Stimulated activated CD8-positive, alpha-beta memory T cell treated with anti-CD3 and anti-CD28 coated beads, Interleukin-4, amount 100 ng/mL, for 1 hour (primary cell): ENCODE data around the gene KIAA1586.
"Not testable (repeated sequence)": the region's sequence is repeated elsewhere in the genome, so short reads cannot be mapped to it uniquely, and the experiment has no call there.

ENCODE experiments used
- DNase-seq, 2 donors: peaks; one replicate each; pipeline ENCODE4 v3.0.0-alpha.2; 2020; ENCODE audit warnings: low read depth in 2 of 2, low spot score in 1 of 2

The KIAA1586 gene, protein sequence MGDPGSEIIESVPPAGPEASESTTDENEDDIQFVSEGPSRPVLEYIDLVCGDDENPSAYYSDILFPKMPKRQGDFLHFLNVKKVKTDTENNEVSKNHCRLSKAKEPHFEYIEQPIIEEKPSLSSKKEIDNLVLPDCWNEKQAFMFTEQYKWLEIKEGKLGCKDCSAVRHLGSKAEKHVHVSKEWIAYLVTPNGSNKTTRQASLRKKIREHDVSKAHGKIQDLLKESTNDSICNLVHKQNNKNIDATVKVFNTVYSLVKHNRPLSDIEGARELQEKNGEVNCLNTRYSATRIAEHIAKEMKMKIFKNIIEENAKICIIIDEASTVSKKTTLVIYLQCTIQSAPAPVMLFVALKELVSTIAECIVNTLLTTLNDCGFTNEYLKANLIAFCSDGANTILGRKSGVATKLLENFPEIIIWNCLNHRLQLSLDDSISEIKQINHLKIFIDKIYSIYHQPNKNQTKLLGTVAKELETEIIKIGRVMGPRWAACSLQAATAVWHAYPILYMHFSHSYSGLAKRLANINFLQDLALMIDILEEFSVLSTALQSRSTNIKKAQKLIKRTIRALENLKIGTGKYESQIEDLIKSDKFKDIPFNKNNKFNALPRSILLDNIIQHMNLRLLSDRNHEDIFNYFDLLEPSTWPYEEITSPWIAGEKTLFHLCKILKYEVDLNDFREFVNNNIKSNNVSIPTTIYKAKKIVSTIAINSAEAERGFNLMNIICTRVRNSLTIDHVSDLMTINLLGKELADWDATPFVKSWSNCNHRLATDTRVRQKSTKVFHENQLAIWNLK

DNA sequence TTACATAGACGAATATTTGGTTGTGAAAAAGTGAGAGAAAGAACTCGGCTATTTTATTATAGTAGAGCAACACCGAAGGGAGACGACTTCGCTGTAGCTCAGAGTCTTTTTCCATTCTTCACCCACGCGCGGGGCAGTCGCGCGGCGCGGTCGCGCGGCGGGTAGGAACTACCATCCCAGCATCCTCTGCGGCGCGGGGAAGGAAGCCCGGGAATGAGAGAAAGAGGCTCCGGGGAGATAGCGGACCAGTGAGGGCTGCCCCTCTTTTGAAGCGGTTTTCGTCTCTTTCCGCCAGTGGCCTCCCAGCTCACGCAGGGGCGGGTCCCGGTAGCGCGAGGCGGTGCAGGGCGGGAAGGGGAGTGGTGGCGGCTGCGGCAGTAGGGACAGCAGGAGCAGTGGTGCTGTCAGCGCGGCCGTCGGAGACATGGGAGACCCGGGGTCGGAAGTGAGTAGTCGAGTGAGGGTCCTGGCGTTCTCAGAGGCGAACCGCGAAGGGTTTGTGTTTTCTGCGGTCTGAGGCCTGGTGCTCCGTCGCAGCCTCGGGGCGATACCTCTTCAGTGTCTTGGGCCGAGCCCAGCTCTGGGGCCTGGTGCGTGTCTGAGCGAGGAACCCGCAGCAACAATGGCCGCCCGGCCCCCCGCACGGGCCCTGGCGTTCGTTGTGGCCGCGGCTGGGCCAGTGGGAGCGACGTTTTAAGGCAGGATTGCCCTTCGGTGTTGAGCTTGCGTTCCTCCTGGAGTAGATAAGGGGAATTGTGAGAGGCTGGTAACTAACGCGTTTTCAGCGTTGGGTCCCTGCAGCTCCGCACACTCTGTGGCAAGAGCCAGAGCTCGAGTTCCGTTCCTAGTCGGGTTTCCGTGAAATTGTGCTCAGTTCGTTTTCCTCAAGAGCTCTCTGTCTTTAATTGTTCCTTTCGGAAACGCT, at the start of gene KIAA1586:
TSS of gene KIAA1586 (plus strand) at position 362 of the 925 bp plus-strand sequence. CDS start at position 425, 63 bp downstream.
- peak; percentile 33 to 57 for DNase-seq

DNA sequence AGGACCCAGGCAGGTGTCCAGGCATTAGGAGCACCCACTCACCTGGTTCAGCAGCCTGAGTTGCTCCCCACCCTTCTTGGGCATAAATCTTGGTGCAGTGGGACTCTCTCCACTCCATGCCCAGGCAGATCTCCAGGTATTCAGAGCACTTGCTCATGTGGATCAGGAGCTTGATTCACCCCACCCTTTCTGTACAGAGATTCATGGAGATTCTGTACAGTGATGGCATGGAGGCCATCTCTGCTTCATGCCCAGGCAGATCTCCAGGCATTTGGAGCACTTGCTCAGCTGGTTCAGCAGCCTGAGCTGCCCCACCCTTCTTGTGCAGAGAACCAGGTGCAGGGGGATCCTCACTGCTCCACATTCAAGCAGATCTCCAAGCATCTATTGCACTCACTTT, 47.4 kb upstream of the KIAA1586 start:
- DNase-seq: no peak

DNA sequence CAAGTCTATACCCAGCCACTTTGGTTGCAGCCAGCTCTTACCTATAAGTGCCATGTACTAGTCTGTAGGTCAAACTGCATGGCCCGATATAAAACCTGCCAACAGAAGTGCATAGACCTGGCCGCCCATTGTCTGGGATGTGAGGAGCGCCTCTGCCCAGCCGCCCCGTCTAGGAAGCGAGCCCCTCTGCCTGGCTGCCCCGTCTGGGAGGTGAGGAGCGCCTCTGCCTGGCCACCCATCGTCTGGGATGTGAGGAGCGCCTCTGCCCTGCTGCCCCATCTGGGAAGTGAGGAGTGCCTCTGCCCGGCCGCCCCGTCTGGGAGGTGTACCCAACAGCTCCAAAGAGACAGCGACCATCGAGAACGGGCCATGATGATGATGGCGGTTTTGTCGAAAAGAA, 46.7 kb upstream of the KIAA1586 start:
- DNase-seq: not testable (repeated sequence)

DNA sequence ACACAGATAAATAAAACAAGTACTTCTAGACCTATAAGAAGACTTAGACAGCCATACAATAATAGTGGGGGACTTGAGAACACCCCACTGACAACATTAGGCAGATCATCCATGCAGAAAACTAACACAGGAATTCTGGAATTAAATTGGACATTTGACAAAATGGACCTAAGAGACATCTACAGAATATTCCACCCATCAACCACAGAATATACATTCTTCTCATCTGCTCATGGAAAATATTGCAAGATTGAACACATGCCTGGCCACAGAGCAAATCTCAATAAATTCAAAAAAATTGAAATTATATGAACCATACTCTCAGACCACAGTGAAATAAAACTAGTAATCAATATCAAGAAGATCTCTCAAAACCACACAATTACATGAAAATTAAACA, 44.3 kb upstream of the KIAA1586 start:
- no peak for DNase-seq

DNA sequence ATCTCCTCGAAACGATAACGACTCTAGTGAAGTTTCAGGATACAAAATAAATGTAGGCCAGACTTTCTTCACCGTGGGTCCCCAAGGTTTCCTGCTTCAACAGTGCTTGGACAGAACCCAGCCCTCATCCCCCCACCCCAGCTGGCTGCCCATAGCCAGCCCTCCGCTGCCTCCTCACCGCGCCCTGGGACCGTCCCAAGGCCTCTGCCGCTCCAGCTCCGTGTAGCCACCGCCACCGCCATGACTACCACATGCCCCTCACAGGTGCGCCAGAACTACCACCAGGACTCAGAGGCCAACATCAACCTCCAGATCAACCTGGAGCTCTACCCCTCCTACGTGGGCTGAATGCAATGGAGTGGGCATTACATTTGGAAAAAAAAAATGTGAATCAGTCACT, 42.2 kb upstream of the KIAA1586 start:
- no peak for DNase-seq

DNA sequence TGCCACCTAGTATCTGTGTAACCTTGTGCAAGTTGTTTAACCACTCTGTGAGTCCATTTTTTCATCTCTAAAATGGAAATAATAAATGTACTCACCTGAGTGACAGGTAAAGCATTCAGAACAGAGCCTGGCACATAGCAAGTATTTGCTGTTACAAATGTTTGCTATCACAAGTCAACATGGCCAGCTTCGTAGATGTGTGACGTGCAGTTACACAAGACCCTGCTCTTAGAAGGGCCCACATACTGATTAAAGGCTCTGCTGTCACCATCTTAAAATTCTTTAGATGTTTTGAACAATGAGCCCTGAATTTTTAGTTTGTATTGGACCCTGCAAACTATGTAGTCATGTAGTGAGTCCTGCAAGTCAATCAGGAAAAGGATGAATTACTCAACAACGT, 40.4 kb upstream of the KIAA1586 start:
- no peak for DNase-seq

DNA sequence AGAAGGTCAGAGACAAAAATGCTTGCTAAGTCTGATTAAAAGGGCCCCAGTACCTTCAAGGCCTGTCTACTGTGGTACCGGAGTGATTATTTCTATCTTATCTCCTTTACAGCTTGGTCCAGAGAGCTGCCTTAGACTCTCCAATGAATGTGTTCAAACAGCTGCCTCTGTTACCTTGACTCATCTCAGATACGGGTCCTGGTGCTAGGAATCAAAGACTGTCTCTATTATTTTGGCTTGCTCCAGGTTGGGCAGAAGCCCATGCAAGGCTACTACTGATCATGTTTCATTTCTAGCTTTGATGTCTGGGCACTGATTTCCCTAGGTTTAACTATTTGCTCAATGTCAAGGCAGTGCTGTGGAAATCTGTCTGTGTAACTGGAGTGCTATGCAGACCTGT, 38.4 kb upstream of the KIAA1586 start:
- not testable (repeated sequence) for DNase-seq

DNA sequence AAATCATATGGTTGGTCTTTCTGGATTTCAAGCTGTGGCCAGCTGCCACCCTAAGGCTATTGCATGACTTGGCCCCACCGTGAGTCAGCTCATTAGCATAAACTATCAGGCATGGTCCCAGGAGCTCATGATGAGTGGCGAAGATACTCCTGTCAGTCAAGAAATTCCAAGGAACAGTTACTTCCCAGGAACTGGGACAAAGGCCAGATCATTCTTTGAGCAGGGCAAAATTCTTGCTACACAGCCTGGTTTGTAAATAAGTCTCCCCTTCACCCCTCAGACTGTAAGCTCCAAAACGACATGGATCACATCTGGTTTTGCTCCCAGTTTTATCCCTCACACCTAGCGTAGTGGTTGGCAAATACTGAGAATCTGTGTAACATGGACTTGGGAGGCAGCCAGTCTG, 33.0 kb upstream of the KIAA1586 start:
- no peak for DNase-seq

DNA sequence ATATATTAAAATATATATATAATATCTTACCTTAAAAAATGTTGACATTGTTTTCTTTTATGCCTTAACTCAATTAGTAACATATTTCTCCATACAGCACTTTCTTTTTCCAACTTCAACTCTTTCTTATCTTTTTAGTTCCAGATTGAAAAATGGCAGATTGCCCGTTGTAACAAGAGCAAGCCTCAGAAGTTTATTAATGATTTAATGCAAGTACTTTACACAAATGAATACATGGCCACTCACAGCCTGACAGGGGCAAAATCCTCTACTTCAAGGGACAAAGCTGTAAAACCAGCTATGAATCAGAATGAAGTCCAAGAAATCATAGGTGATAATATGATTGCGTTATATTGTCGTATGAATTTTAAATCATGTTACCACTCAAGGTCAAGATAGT, 29.4 kb upstream of the KIAA1586 start:
- no peak for DNase-seq

DNA sequence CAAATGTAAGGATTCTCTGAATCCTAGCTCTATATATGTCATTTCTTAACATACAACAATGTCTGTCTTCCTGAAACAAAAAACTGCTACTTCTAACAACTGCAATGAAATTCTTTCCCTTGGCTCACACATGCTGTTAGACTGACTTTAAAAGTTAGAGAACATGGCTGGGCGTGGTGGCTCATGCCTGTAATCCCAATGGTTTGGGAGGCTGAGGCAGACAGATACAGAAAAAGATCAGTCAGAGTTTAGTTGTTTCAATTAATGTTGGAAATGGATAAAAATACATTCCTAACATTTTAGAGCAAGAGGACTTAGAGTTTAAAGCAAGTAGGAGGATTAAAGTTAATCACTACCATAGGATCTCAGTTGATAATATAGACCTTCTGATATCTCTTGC, 28.7 kb upstream of the KIAA1586 start:
- DNase-seq: no peak

DNA sequence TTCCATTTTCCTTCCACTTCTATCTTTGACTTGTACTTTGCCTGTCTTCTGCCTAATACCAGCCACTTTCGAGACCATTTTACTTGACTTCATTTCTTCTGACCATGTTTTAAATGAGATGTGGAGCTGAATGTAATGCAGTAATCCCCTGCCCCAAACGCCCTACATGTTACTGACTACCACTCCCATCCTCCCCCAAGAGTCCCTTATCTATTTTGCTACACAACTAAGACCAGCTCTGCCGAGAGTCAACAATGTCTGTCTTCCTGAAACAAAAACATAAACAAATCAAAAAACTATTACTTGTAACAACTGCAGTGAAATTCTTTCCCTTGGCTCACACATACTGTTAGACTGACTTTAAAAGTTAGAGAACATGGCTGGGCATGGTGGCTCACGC, 27.1 kb upstream of the KIAA1586 start:
- no peak for DNase-seq

DNA sequence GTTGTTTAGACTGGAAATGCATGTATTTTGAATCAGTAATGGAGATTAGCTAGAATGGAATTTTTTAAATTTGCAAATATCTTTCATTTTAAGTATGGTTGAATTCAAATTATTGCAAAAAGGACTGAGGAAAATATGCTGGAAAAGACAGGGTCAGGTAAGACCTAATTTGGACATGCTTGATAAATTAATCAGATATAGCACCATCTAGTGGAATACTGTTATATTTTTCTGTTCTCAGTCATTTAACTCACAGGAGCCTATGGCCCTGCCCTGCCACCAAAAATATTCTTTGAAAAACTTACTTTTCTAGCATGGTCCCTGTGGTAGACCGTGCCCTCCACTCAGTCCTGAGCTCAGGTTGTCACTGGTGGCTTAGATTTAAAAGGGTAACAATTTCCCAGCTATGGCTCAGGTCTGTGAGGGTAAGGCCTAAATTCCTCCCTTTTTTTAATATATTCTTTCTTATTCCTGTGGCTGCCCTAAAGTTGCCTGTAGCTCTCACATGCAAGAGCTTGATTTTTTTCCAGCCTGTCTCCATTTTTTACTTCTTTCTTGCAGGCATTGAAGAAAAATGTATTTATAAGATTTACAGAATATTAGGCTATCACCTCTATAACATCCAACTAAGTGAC, 25.3 kb upstream of the KIAA1586 start:
- no peak for DNase-seq

DNA sequence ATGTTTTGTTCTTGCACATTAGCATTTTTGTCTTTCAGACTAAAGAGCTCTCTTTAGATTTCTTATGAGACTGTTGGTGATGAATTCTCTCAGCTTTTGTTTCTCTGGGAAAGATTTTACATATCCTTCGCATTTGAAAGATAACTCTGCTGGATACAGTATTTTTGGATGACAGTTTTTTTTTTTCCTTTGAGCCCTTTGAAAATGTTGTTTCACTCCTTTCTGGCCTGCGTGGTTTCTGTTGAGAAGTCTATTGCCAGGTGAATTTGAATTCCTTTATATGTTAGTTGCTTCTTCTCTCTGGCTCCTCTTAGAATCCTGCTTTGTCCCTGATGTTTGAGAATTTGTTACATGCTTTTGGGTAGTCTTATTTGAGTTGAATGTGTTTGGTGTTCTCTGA, 22.2 kb upstream of the KIAA1586 start:
- DNase-seq: no peak

DNA sequence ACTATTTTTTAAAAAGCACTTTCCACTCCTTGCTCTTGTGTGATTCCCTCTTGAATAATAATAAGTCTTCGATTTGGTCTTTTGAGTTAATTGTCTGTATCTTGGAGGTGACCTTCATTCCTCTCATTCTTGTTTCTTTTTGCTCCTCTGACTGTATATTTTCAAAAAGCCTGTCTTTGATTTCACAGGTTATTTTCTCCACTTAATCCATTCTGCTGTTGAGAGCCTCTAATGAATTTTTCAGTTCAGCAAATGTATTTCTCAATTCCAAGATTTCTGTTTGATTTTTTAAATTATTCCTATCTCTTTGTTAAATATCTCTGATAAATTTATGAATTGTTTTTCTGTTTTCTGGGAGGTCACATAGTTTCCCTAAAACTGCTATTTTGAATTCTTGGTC, 21.7 kb upstream of the KIAA1586 start:
- DNase-seq: no peak

DNA sequence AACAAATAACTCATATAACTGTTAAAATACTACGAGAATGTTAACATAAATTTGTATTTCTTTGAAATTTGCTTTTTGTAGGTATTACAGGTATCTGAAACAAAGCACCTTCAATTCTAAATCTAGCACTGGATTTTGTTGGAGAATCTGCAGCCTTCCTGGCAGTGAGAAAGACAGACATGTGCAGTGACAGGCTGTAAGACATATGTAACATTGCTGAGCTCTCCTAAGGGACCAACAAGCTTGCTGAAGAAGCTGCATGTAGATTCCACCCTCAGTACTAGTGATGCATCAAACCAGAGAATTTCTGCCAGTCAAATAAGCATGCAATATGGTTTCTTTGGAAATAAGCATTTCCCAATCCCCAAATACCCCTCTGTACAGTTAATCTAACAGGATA, 20.5 kb upstream of the KIAA1586 start:
- DNase-seq: no peak

DNA sequence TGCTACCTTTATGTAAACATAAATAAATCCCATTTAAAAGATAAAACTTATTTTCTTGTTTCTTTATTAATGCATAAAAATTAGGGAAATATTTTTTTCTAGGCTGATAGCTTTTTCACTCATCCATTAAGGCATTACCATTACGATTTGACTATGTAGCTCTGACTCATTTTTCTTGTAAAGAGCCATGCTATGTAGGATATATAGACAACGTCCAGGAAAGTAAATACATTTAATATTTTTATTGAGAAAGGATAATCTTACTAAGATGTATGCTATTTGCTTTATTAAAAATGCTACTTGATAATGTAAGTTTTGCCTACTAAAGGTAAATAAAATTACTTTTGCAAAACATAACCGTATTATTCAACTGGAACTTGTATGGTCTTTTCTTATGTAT, 19.2 kb upstream of the KIAA1586 start:
- DNase-seq: no peak

DNA sequence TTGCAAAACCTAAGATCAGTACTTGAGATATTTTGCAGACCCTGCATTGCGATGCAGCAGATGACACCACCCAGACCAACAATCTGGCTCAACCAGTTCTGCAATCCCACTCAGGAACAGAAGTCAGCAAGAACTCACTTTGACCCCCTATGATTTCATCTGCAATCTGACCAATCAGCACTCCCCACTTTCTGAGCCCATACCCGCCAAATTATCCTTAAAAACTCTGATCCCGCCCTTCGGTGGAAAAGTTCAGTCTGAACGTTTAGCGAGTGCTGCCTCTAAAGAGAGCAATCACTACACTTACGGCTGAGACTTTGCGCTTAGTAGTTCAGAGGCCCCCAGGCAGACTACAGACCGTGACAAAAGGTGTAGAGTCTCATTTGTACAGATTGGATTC, 17.3 kb upstream of the KIAA1586 start:
- DNase-seq: no peak

DNA sequence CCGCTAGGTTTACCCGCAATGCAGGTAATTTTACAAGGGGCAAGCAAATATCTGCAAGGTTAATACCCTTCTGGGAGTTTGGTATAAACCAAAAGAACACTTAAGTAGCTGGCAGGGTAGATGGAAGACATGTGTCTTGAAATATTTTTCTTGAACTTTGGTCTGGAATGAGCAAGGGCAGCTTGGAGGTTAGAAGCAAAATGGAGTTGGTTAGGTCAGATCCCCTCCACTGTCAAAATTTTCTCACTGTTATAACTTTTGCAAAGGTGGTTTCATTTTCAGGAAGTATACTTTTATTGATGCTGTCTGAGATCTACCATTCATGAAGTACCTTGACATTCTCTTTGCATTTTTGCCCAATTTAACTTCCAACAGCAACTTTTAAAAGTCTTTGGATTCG, 13.3 kb upstream of the KIAA1586 start:
- no peak for DNase-seq

DNA sequence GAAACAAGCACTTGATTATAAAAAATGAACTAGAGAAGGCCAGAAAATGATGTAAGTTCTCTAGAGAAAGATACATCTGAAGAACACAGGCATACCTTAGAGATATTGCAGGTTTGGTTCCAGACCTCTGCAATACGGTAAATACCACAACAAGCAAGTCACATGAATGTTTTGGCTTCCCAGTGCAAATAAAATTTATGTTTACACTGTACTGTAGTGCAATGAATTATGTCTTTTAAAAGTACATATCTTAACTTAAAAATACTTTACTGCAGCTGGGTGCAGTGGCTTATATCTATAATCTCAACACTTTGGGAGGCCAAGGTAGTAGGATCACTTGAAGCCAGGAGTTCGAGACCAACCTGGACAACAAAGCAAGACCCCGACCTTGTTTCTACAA, 10.9 kb upstream of the KIAA1586 start:
- DNase-seq: no peak

DNA sequence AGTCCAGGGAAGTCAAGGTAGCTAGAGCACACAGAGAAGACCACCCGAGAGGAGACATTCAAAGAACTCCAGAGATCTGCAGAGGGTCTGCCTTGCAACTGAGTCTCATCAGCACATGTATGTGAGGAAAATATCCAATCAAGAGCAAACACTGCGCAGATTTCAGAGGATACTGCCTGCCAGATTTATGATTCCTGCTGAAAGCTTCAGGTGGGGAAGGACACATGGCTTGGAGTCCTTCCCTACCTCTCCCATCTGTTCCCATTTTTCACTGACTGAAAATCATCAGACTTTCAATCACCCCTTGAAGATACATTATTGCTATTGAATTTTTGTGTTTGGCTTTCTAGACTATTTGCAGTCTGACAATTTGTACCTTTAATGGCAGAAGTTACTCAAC, 7.6 kb upstream of the KIAA1586 start:
- no peak for DNase-seq

DNA sequence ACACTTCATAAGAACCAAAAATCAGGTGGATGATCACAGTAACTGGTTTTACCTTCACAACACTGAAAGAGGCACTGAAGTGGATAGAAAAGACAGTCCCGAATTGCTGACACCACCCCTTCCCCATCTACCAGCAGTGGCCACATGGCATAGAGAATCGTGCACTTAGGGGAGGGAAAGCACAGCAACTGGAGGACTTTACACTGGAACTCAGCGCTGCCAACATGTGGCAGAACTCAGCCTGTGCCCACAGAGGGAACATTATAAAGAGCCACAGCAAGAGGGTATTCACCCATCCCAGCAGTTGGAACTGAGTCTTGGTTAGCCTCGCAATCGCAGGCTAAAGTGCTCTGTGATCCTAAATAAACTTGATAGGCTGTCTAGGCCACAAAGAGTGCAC, 6.5 kb upstream of the KIAA1586 start:
- no peak for DNase-seq
